Right lobe of liver (tissue), 4 donors: ENCODE data around the gene TAAR5.

Experiments used
- CTCF ChIP-seq, 4 donors: fragments of 200-600 bp in 3 of 4; fragments of 450-650 bp in 1 of 4; IDR thresholded peaks; one replicate each; pipeline versions ENCODE4 v1.5.1 to v1.8.0; 2016 to 2022; ENCODE audit warnings: antibody characterized with exemption in 4 of 4, mild to moderate bottlenecking in 2 of 4
- POLR2A ChIP-seq: fragments of 450-650 bp; IDR thresholded peaks from one replicate; pipeline ENCODE4 v1.6.1; 2017; ENCODE audit warnings: antibody characterized with exemption, mild to moderate bottlenecking
- donor health status: DM: no; HTN: no; CAD: no.
- donor health status: DM: no; HTN: no; CAD: no.
- donor health status: DM: no; HTN: yes; CAD: no.

- TF ChIP-seq POLR2A, result no peak
- TF ChIP-seq CTCF (IDR thresholded peaks at IDR 0.05), result no peak
These were observed 44.7 kb downstream of the TAAR5 start for GRCh38 chr6:132544826-132545225.
